Fibroblast of the aortic adventitia (primary cell): ENCODE data around the gene PRR36. TPM values are rescaled to one million over a fixed set of nuclear protein-coding genes. Genes with fewer than 3 reads are reported as not detected.

Experiments
- DNase-seq: peaks from one replicate; pipeline ENCODE4 v3.0.0-alpha.2; 2010; ENCODE audit warnings: low read depth
- H3K4me3 ChIP-seq: 2 replicates; pipeline ENCODE4 v1.5.1; 2011; ENCODE audit warnings: low read depth, mild to moderate bottlenecking, control low read depth, low read length, moderate library complexity
- CTCF ChIP-seq: IDR thresholded peaks from 2 replicates; pipeline ENCODE4 v1.5.1; 2011; ENCODE audit warnings: mild to moderate bottlenecking, low read length, control low read depth, inconsistent platforms; ENCODE audit not compliant: insufficient read depth
- total RNA-seq: library from RNA; depleted of rRNA; stranded (reverse); fragments of >200 nt; gene quantifications from 2 replicates; pipeline ENCODE4 v1.2.3, GENCODE V29; 2012; ENCODE audit warnings: low replicate concordance

The PRR36 gene
- total RNA-seq, 1 donor, result 0.09 TPM

- DNase-seq, result no peak
- TF ChIP-seq CTCF, result no peak
- no peak overlapping the region for H3K4me3 ChIP-seq
These were observed 32.2 kb downstream of the PRR36 start for GRCh38 chr19:7841751-7842660.

- no peak overlapping the region for H3K4me3 ChIP-seq
- TF ChIP-seq CTCF, result no peak
- no peak for DNase-seq
These were observed 33.6 kb downstream of the PRR36 start for GRCh38 chr19:7840629-7841028.

GRCh38 chr19:7839476-7839875 lies 34.7 kb downstream of the PRR36 start:
- no peak overlapping the region for H3K4me3 ChIP-seq
- no peak for DNase-seq
- TF ChIP-seq CTCF, result no peak

GRCh38 chr19:7833225-7834099 lies 40.7 kb downstream of the PRR36 start:
- DNase-seq, result peak; percentile 92
- H3K4me3 ChIP-seq, result no peak overlapping the region
- TF ChIP-seq CTCF, result no peak

GRCh38 chr19:7832781-7833180 lies 41.4 kb downstream of the PRR36 start:
- TF ChIP-seq CTCF, result no peak
- peak; percentile 56 for DNase-seq
- no peak overlapping the region for H3K4me3 ChIP-seq

- no peak for TF ChIP-seq CTCF
- H3K4me3 ChIP-seq, result no peak overlapping the region
- DNase-seq, result no peak
These were observed 42.2 kb downstream of the PRR36 start for GRCh38 chr19:7832009-7832408.
